HL-60/S4 treated with retinoic acid at 250 ng/mL for 4 days and 3 days (cell line): Measurements from ENCODE around the gene SNX14.

Source experiments
- in situ Hi-C: fragments of 300-500 bp; cut with MboI; formaldehyde crosslinking; loops from 2 replicates; pipeline ENCODE4 v1.7.0; 2022; ENCODE audit warnings: low sequenced_read_pairs

Gene SNX14

DNA sequence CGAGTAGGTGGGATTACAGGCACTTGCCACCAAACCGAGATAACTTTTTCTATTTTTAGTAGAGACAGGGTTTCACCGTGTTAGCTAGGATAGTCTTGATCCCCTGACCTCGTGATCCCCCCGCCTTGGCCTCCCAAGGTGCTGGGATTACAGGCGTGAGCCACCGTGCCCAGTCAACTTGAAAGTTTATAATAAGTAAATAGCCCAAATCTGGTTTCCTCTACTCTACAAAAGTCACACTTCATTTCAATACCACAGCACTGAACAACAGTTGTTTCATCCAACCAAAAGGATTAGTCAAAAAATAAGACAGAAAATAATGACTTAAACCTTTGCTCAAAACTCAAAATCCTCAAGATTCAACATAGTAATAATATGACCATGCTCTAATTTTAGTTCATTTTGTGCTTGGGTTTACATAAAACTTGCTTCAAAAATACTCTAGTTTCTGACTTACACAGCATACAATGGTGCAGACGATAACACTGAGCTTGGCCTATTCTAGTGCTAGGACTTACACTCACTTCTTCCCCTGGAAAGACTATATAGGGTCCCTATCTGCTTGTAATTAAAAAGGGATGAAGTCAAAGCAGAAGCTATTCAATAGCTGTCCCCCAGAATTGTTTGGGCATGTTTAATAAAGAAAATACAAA is 87.1 kb downstream of the SNX14 start:
- in situ Hi-C loops: no loop called here

- in situ Hi-C loops: no loop called here
Measured at GRCh38 chr6:85498596-85499258, 94.9 kb downstream of the SNX14 start.

GRCh38 chr6:85496856-85497255 is 96.8 kb downstream of the SNX14 start:
- in situ Hi-C loops: no loop called here

DNA sequence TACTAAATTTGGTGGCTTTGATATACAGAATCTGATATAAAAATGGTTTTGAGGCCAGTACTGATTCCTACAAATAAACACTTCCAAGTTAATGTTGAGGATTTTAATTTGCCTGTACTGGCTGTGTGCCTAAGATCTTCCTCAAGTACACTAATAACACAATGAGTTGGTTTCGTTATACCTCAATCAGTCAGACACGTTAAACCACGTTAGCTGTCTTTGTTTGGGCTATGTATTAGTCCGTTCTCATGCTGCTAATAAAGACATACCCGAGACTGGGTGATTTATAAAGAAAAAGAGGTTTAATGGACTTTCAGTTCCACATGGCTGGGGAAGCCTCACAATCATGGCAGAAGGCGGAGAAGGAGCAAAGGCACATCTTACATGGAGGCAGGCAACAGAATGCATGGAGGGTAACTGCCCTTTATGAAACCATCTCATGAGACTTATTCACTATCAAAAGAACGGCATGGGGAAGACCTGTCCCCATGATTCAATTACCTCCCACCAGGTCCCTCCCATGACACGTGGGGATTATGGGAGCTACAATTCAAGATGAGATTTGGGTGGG is 97.6 kb downstream of the SNX14 start:
- in situ Hi-C loops: no loop called here

- in situ Hi-C loops: no loop called here
Measured at GRCh38 chr6:85494547-85495536, 98.8 kb downstream of the SNX14 start.

DNA sequence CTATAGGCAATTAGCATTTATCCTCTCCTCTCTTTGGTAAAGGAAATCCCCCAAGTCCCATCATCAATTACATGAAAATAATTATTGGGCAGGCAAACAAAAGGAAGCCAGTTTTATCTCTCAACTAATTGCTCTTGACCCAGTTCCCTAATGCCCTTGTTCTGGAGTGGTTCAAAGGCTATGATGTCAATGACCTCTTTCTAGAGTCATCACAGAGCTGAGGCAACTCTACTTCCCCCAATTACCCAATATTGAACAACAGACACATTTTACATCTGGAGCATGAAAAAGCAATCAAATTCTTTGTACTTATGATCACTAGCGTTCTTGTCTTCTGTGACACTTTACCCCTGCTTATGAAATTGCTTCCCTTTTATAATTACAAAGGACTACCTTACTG is 100.3 kb downstream of the SNX14 start:
- in situ Hi-C loops: no loop called here

- in situ Hi-C loops: no loop called here
Measured at GRCh38 chr6:85490516-85491248, 103.0 kb downstream of the SNX14 start.

GRCh38 chr6:85484948-85485347 is 108.7 kb downstream of the SNX14 start:
- in situ Hi-C loops: loop anchor here (10.0 kb wide), 1 partner anchor 130 kb away; no protein-coding TSS in a partner anchor

GRCh38 chr6:85483846-85484245 is 109.8 kb downstream of the SNX14 start:
- in situ Hi-C loops: loop anchor here (10.0 kb wide), 1 partner anchor 129 kb away; no protein-coding TSS in a partner anchor

- in situ Hi-C loops: loop anchor here (10.0 kb wide), 1 partner anchor 128 kb away; no protein-coding TSS in a partner anchor
Measured at GRCh38 chr6:85482905-85483700, 110.6 kb downstream of the SNX14 start.

- in situ Hi-C loops: loop anchor here (10.0 kb wide), 1 partner anchor 128 kb away; no protein-coding TSS in a partner anchor
Measured at GRCh38 chr6:85482206-85482904, 111.3 kb downstream of the SNX14 start.

DNA sequence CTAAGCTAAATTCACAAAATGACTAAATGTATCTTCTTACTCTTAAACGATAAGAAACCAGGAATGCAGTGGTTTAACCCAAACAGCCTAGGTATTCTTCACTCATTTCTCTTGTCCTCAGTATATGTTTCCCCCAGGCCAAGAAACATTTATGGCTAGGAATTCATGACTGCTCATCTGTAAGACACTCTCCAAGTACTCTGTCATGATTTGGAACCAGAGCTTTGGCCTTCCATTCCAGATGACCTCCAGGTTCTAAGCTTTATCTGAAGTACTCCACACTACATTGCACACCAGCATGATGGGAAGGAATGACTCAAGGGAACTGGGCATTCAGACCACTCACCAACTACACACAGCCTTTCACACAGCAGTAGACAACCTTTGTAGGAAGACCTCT is 114.5 kb downstream of the SNX14 start:
- in situ Hi-C loops: no loop called here

DNA sequence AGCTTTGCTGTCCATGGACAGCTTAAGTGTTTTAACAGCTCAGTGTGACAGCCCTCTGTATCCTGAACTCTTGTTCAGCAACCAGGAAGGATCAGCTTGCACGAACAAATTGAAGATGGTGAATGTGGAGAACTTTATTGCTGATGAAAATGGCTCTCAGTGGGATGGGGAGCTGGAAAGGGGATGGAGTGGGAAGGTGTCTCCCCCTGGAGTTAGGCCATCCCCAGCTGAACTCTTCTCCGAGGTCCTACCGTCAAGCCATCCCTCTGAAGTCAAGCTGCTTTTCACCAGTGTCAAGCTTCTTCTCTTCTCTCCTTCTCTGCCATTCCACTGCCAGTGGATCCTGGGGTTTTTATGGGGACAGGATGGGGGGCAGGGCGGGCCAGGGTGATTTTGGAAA is 117.1 kb downstream of the SNX14 start:
- in situ Hi-C loops: no loop called here

GRCh38 chr6:85473748-85474147 is 119.9 kb downstream of the SNX14 start:
- in situ Hi-C loops: no loop called here

DNA sequence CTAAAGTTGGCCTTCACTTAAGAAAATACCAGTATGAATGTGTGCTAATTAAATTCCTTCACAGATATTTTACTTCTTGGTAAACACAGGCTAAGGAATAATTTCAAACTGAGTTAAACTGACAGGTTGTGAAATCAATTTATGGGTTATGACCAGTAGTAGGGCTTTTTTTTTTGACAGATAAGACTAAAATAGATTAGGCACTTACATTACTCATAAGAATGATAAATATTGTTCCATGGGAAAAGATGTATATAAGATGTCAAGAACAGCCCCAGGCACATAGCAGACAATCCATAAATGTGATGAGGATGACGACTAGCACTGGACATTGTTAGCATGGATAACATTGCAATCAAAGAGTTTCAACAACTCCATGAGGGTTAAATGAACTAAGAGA is 120.9 kb downstream of the SNX14 start:
- in situ Hi-C loops: no loop called here

DNA sequence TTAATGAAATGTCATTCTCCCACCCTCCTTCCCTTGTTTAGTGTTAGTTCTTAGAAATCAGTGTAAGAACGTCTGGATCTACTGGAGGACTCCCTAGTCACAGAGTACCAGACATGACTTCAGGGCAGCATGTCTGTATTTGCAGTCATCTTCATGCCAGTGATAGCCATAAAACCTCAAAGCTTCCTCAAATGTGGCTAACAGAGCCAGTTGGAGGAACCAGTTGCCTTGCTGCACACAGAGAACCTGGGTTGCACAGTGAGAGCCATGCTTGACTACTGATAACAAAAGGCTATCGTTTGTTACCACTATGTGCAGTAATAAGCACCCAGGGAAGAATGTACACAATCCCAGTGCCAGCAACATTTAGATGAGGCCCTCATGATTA is 123.6 kb downstream of the SNX14 start:
- in situ Hi-C loops: no loop called here

GRCh38 chr6:85469276-85470022 is 124.2 kb downstream of the SNX14 start:
- in situ Hi-C loops: no loop called here

- in situ Hi-C loops: no loop called here
Measured at GRCh38 chr6:85468326-85468725, 125.3 kb downstream of the SNX14 start.
